T-cell (primary cell): Measurements from ENCODE around the gene TRMT61B. TPM values are rescaled to one million over a fixed set of nuclear protein-coding genes. Genes with fewer than 3 reads are reported as not detected.

Source experiments
- ATAC-seq, 4 experiments: fragments of 200-7000 bp in 3 of 4; fragments of 150-1000 bp in 1 of 4; cut with Tn5 transposase; replicated peaks in 1 of 4; 1 replicate in 3 of 4; 2 replicates in 1 of 4; pipeline ENCODE4 v1.10.0; 2021; ENCODE audit warnings: moderate library complexity in 3 of 4, mild to moderate bottlenecking in 2 of 4, moderate number of reproducible peaks in 1 of 4
- CTCF ChIA-PET, 2 donors: fragments of 300-600 bp; sonication (Branson Sonifier 250); formaldehyde crosslinking; loops; one replicate each; lab custom pipeline; 2022; ENCODE audit warnings: antibody characterized with exemption in 2 of 2; lab: Charles Lee
- POLR2A ChIA-PET, 2 donors: fragments of 300-600 bp; sonication (Branson Sonifier 250); formaldehyde crosslinking; loops; one replicate each; lab custom pipeline; 2022; ENCODE audit warnings: antibody characterized with exemption in 2 of 2; lab: Charles Lee
- DNase-seq, 35 experiments: peaks; one replicate each; pipeline versions ENCODE4 v3.0.0 to v3.0.0-alpha.2; 2013 to 2023
- H3K27ac ChIP-seq: one replicate; pipeline ENCODE4 v1.5.1; 2013; ENCODE audit warnings: low read length
- H3K27me3 ChIP-seq, 2 experiments: replicated peaks in 1 of 2; 1 replicate in 1 of 2; 2 replicates in 1 of 2; pipeline versions ENCODE4 v1.6.1 to v1.7.0; 2013; ENCODE audit warnings: low read length in 1 of 2, mixed read lengths in 1 of 2; ENCODE audit not compliant: control insufficient read depth in 2 of 2, insufficient read depth in 2 of 2; ENCODE audit errors: extremely low read depth in 1 of 2
- H3K36me3 ChIP-seq, 2 donors: 1 replicate in 1 of 2; 2 replicates in 1 of 2; pipeline versions ENCODE4 v1.6.1 to v1.7.0; 2013; ENCODE audit warnings: low read length in 1 of 2; ENCODE audit not compliant: control insufficient read depth in 2 of 2, insufficient read depth in 1 of 2; ENCODE audit errors: extremely low read depth in 1 of 2
- H3K4me1 ChIP-seq, 2 experiments: 1 replicate in 1 of 2; 2 replicates in 1 of 2; pipeline versions ENCODE4 v1.6.1 to v1.7.0; 2013; ENCODE audit warnings: low read length in 2 of 2, mixed read lengths in 1 of 2; ENCODE audit not compliant: insufficient read depth in 2 of 2, control insufficient read depth in 1 of 2; ENCODE audit errors: extremely low read depth in 1 of 2
- H3K4me3 ChIP-seq, 2 donors: 1 replicate in 1 of 2; 2 replicates in 1 of 2; pipeline versions ENCODE4 v1.5.1 to v1.7.0; 2013; ENCODE audit warnings: mild to moderate bottlenecking in 2 of 2, low read length in 1 of 2, moderate library complexity in 1 of 2; ENCODE audit not compliant: control insufficient read depth in 1 of 2; ENCODE audit errors: extremely low read depth in 1 of 2
- H3K9me3 ChIP-seq: 2 replicates; pipeline ENCODE4 v1.7.0; 2013
- H3K27ac Mint-ChIP-seq, 2 donors: one replicate each; pipeline ENCODE4 v1.8.0; 2020 to 2021; ENCODE audit warnings: mild to moderate bottlenecking in 2 of 2, mixed read lengths in 2 of 2
- H3K27me3 Mint-ChIP-seq, 2 donors: one replicate each; pipeline ENCODE4 v1.8.0; 2021 to 2022; ENCODE audit warnings: mixed read lengths in 2 of 2
- H3K36me3 Mint-ChIP-seq: one replicate; pipeline ENCODE4 v1.8.0; 2021; ENCODE audit warnings: mixed read lengths
- H3K4me1 Mint-ChIP-seq, 3 donors: one replicate each; pipeline ENCODE4 v1.8.0; 2020 to 2022; ENCODE audit warnings: mixed read lengths in 3 of 3, mild to moderate bottlenecking in 1 of 3
- H3K4me3 Mint-ChIP-seq, 3 donors: one replicate each; pipeline ENCODE4 v1.8.0; 2020 to 2022; ENCODE audit warnings: mild to moderate bottlenecking in 3 of 3, mixed read lengths in 3 of 3, moderate library complexity in 3 of 3
- H3K9me3 Mint-ChIP-seq, 3 donors: one replicate each; pipeline ENCODE4 v1.8.0; 2020 to 2022; ENCODE audit warnings: mixed read lengths in 3 of 3
- WGBS: methylation state at CpG from one replicate; pipeline ENCODE4 v1.1.5; 2013; ENCODE audit warnings: missing lambda C conversion rate; ENCODE audit not compliant: insufficient coverage; 5-methylcytosine and 5-hydroxymethylcytosine counted together
- total RNA-seq, 35 experiments: library from RNA in 6 of 35; stranded (reverse) in 6 of 35; fragments of 120-200 nt in 1 of 35; gene quantifications; one replicate each; pipeline versions ENCODE4 v1.2.1 to v1.2.4 and lab custom pipeline; 2013 to 2026

The TRMT61B gene
- total RNA-seq (10 to 100 TPM; 14.8 to 20.4 (median 17.0) TPM), total RNA-seq (lab: John Stamatoyannopoulos, UW) (14.5 to 31.2 (median 20.7) reads per million in 29 experiments)
- 16.9 TPM for total RNA-seq (2013)

- ChIA-PET CTCF (interaction anchor here in 1 of 2 donors (1.0 to 2.8 kb wide), 7 partner anchors 20 to 1187 kb away, joined by 3 to 16 read pairs (median 4); partner anchors contain the start of genes PPP1CB and WDR43), POLR2A (interaction anchor here (0.6 to 2.3 kb wide), 9 partner anchors 19 to 249 kb away, joined by 3 to 49 read pairs (median 3); partner anchors contain the start of genes SPDYA (in 1 of the 2) and WDR43 (in 1 of the 2))
- H3K36me3 ChIP-seq: peaks cover 0 to 3% of the 10 kb centered on the region in 2 donors
- no peaks in the 10 kb centered on the region for H3K9me3 ChIP-seq
- H3K27ac ChIP-seq: peak within 1 kb of the TSS; percentile 92
- Mint-ChIP-seq H3K9me3 (no peaks in the 10 kb centered on the region), H3K27me3 (peaks cover 2% of the 10 kb centered on the region in 2 donors), H3K4me1 (peaks cover 36 to 43% (median 41%) of the 10 kb centered on the region in 3 donors), H3K27ac (peak within 1 kb of the TSS; percentile 99 to 100), H3K4me3 (peak within 1 kb of the TSS; percentile 95 to 99 (median 96)), H3K36me3 (peaks cover 4% of the 10 kb centered on the region)
- peaks cover 0 to 2% of the 10 kb centered on the region in 2 experiments for H3K27me3 ChIP-seq
- H3K4me3 ChIP-seq: peak within 1 kb of the TSS; percentile 76 to 93
- DNase-seq (peak; percentile 91 to 98 (median 96)), ATAC-seq (peak; percentile 95 to 97 (median 96))
- WGBS: under 1% methylated on average over 52 of the region's 57 CpGs
- peaks cover 17 to 36% of the 10 kb centered on the region in 2 experiments for H3K4me1 ChIP-seq
These were observed at the start of gene TRMT61B for GRCh38 chr2:28870146-28870891. TSS of gene TRMT61B (minus strand) at chr2:28870309. CDS start at chr2:28870277, 32 bp downstream.

DNA sequence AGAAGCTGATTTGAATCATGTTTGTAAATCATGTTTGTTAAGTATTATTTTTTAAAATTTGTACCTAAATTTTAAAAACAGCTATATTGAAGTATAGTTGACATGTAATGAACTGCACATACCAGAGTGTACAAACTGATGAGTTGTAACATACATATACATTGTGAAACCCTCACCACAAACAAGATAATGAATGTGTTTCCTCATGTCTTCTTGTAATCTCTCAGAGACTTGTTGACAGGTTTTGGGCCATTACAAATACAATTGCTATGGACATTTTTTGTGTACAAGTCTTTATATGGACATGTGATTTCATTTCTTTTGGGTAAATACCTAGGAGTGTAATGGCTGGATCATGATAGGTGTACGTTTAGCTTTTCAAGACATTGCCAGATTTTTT, 45.8 kb upstream of the TRMT61B start:
- WGBS: no CpG with 5 or more reads among the region's 1 CpG
- H3K36me3 ChIP-seq: peaks cover 3 to 53% of the 10 kb centered on the region in 2 donors
- CTCF ChIA-PET: interaction anchor here in 1 of 2 donors (0.6 kb wide), 1 partner anchor 1225 kb away, joined by 3 read pairs; no protein-coding TSS in a partner anchor

GRCh38 chr2:28909655-28910353, 39.7 kb upstream of the TRMT61B start:
- ChIA-PET POLR2A (interaction anchor here (0.6 to 1.2 kb wide), 2 partner anchors 9 to 15 kb away, joined by 4 to 5 read pairs; no protein-coding TSS in a partner anchor), CTCF (interaction anchor here in 1 of 2 donors (0.6 to 1.1 kb wide), 3 partner anchors 14 to 240 kb away, joined by 3 to 6 read pairs (median 3); no protein-coding TSS in a partner anchor)
- H3K9me3 ChIP-seq: no peaks in the 10 kb centered on the region
- H3K27ac ChIP-seq: no peak overlapping the region
- no peak overlapping the region for H3K4me3 ChIP-seq
- ATAC-seq (no peak), DNase-seq (no peak)
- H3K4me1 Mint-ChIP-seq: peaks cover 9 to 31% (median 19%) of the 10 kb centered on the region in 3 donors
- no peaks in the 10 kb centered on the region for H3K4me1 ChIP-seq
- H3K27me3 Mint-ChIP-seq: no peaks in the 10 kb centered on the region
- H3K27me3 ChIP-seq: no peaks in the 10 kb centered on the region
- H3K9me3 Mint-ChIP-seq: no peaks in the 10 kb centered on the region
- peaks cover 3 to 62% of the 10 kb centered on the region in 2 donors for H3K36me3 ChIP-seq
- H3K27ac Mint-ChIP-seq: no peak overlapping the region
- 93% methylated on average over 4 of the region's 6 CpGs for WGBS
- H3K36me3 Mint-ChIP-seq: peaks cover 60% of the 10 kb centered on the region
- H3K4me3 Mint-ChIP-seq: no peak overlapping the region

More for the DNA sequence above, 45.8 kb upstream of the TRMT61B start:
- Histone ChIP-seq H3K27me3 (no peaks in the 10 kb centered on the region), H3K4me3 (no peak overlapping the region), H3K9me3 (no peaks in the 10 kb centered on the region), H3K27ac (no peak overlapping the region), H3K4me1 (no peaks in the 10 kb centered on the region)
- Mint-ChIP-seq H3K36me3 (peaks cover 31% of the 10 kb centered on the region), H3K9me3 (no peaks in the 10 kb centered on the region), H3K4me1 (peaks cover 0 to 4% (median 3%) of the 10 kb centered on the region in 3 donors), H3K4me3 (no peak overlapping the region), H3K27ac (no peak overlapping the region), H3K27me3 (no peaks in the 10 kb centered on the region)
- DNase-seq (no peak), ATAC-seq (no peak)
- POLR2A ChIA-PET: interaction anchor here in 1 of 2 donors (0.6 kb wide), 1 partner anchor 95 kb away, joined by 3 read pairs; no protein-coding TSS in a partner anchor

DNA sequence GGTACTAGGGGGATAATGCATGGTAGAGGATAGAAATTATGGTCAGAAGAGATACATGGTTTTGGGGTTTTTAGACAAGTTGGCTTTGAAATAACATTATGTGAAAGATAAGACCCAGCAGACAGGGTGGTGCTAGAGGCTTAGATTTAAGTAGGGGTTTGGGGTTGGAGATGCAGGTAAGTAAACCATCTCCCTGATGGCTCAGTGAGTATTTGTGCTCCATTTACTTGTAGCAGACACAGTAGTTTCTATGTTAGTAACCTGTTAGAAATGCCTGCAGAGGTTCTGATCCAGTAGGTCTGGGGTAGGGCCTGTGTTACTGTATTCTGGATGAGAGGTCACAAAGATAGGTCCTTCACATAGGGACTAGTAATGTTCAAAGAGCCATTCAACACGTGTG, 38.1 kb upstream of the TRMT61B start:
- no peaks in the 10 kb centered on the region for H3K27me3 Mint-ChIP-seq

DNA sequence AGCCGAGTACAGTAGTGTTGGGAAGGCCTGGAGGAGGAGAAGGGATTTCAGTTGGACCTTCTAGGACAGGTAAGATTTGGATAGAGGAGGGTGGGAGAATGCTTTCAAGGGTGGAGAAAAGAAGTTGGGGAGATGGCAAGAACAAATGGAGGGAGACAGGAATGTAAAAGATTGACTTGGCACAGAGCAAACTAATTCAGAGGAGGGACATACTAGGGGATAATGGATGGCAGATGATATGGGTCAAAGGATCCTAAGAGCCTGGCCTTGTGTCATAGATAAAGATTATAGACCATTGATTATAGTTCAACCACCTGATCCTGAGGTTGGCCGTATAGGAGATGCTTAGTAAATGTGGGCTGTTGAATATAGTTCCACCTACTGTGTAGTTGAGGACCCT, 36.7 kb upstream of the TRMT61B start:
- Histone ChIP-seq H3K36me3 (peaks cover 3 to 47% of the 10 kb centered on the region in 2 donors), H3K27me3 (no peaks in the 10 kb centered on the region), H3K4me1 (no peaks in the 10 kb centered on the region), H3K4me3 (no peak overlapping the region), H3K27ac (no peak overlapping the region), H3K9me3 (no peaks in the 10 kb centered on the region)
- H3K9me3 Mint-ChIP-seq: no peaks in the 10 kb centered on the region
- CTCF ChIA-PET: interaction anchor here in 1 of 2 donors (0.6 kb wide), 1 partner anchor 86 kb away, joined by 6 read pairs; no protein-coding TSS in a partner anchor
- H3K4me3 Mint-ChIP-seq: no peak overlapping the region
- H3K27ac Mint-ChIP-seq: peak overlapping the region in 1 of 2 donors; percentile 18
- peaks cover 50% of the 10 kb centered on the region for H3K36me3 Mint-ChIP-seq
- no peak for DNase-seq
- POLR2A ChIA-PET: no interaction called here
- no peak for ATAC-seq
- no peaks in the 10 kb centered on the region for H3K27me3 Mint-ChIP-seq
- 100% methylated on average over 1 of the region's 2 CpGs for WGBS
- H3K4me1 Mint-ChIP-seq: peaks cover 15 to 38% (median 29%) of the 10 kb centered on the region in 3 donors

More for the DNA sequence above, 38.1 kb upstream of the TRMT61B start:
- Histone ChIP-seq H3K27ac (no peak overlapping the region), H3K27me3 (no peaks in the 10 kb centered on the region), H3K4me1 (no peaks in the 10 kb centered on the region), H3K9me3 (no peaks in the 10 kb centered on the region), H3K4me3 (no peak overlapping the region), H3K36me3 (peaks cover 3 to 47% of the 10 kb centered on the region in 2 donors)
- ChIA-PET CTCF (interaction anchor here in 1 of 2 donors (0.6 kb wide), 1 partner anchor 51 kb away, joined by 3 read pairs; no protein-coding TSS in a partner anchor), POLR2A (no interaction called here)
- no peak overlapping the region for H3K4me3 Mint-ChIP-seq
- WGBS: 83% methylated on average over 1 of the region's 1 CpG
- H3K9me3 Mint-ChIP-seq: no peaks in the 10 kb centered on the region
- peaks cover 11 to 34% (median 23%) of the 10 kb centered on the region in 3 donors for H3K4me1 Mint-ChIP-seq
- ATAC-seq: no peak
- no peak for DNase-seq
- H3K36me3 Mint-ChIP-seq: peaks cover 53% of the 10 kb centered on the region
- H3K27ac Mint-ChIP-seq: no peak overlapping the region
